Stimulated activated CD4-positive, alpha-beta T cell treated with anti-CD3 and anti-CD28 coated beads, Interleukin-15, amount 100 ng/mL, for 48 hours (primary cell): Measurements from ENCODE around the gene CYP2C18.
"Not testable (repeated sequence)": the region's sequence is repeated elsewhere in the genome, so short reads cannot be mapped to it uniquely, and the experiment has no call there.

Experiments used
- DNase-seq, 2 donors: peaks; one replicate each; pipeline ENCODE4 v3.0.0-alpha.2; 2020; ENCODE audit warnings: low read depth in 2 of 2

CYP2C18 gene

DNA sequence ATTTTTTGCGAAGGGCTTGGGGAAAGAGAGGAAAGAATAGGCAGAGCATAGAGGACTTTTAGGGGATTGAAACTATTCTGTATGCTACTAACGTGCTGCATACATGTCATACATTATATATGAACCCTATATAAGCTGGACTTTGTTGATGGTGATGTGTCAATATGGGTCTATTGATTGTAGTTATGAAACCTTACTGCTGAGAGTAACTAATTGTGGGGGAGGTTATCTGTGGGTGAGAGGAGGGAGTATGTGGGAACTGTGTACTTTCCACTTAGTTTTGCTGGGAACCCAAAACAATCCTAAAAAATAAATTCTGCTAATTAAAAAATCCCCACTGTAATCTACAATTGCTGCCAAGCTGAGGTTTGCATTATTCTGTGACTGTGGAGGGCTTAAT, 63.6 kb downstream of the CYP2C18 start:
- DNase-seq: no peak

DNA sequence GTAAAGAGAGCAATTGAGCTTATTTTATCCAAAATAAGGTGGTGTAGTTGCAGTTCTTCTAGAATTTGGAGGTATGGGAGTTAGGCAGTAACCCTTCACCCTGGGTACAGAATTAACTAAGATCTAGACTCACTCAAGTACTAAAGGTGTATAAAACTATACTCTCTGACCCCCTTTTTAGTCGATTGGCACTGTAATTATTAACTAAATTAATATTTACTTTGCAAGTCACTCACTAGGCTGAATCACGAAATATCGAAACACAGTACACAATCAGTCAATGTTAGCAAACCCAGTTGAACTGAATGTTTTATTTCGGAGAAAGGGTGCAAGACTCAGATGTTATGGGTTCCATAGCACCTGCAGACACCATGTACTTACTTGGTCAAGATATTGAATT, 64.3 kb downstream of the CYP2C18 start:
- no peak for DNase-seq

GRCh38 chr10:94757916-94758315, 74.4 kb downstream of the CYP2C18 start:
- DNase-seq: no peak

GRCh38 chr10:94760586-94761178, 77.2 kb downstream of the CYP2C18 start:
- DNase-seq: no peak

- no peak for DNase-seq
Measured at GRCh38 chr10:94762393-94762792, 78.9 kb downstream of the CYP2C18 start, which contains the start of gene CYP2C19. CYP2C19 (plus strand) TSS chr10:94762681; CDS start chr10:94762706, 25 bp downstream.

GRCh38 chr10:94775425-94775824, 91.9 kb downstream of the CYP2C18 start:
- not testable (repeated sequence) for DNase-seq

GRCh38 chr10:94777886-94778458, 94.4 kb downstream of the CYP2C18 start:
- no peak for DNase-seq

- DNase-seq: no peak
Measured at GRCh38 chr10:94780844-94781243, 97.3 kb downstream of the CYP2C18 start.

GRCh38 chr10:94784256-94784655, 100.7 kb downstream of the CYP2C18 start:
- DNase-seq: no peak

DNA sequence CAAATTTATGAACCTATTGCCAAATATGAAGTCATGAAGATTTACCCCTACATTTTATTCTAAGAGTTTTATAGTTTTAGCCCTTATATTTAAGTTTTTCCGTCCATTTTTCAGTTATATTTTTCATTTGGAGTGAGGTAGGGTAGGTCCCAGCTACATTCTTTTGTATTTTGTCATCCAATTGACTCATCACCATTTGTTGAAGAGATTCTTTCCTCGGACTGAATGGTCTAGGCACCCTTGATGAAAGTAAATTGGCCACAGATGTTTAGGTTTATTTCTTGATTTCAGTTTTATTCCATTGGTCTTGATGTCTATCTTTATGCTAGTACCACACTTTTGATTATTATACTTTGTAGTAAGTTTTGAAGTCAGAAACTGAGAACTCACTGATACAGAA, 101.7 kb downstream of the CYP2C18 start:
- no peak for DNase-seq
